GM18520 (cell line): ENCODE results near the gene CRTAC1.

Source experiments
- ATAC-seq: cut with Tn5 transposase; IDR thresholded peaks from one replicate; pipeline ENCODE4 v1.9.1; 2021; ENCODE audit not compliant: unreplicated experiment

Gene CRTAC1

GRCh38 chr10:97925308-97925938, 105.0 kb downstream of the CRTAC1 start:
- no peak for ATAC-seq

- no peak for ATAC-seq
These were observed 105.7 kb downstream of the CRTAC1 start for GRCh38 chr10:97924678-97925077.

GRCh38 chr10:97923476-97923875, 106.9 kb downstream of the CRTAC1 start:
- ATAC-seq, result no peak

GRCh38 chr10:97923057-97923456, 107.4 kb downstream of the CRTAC1 start:
- no peak for ATAC-seq

GRCh38 chr10:97922022-97922758, 108.2 kb downstream of the CRTAC1 start:
- no peak for ATAC-seq

GRCh38 chr10:97921581-97922021, 108.8 kb downstream of the CRTAC1 start:
- no peak for ATAC-seq

- ATAC-seq, result no peak
These were observed 109.6 kb downstream of the CRTAC1 start for GRCh38 chr10:97920865-97921264.

- ATAC-seq, result no peak
These were observed 111.4 kb downstream of the CRTAC1 start for GRCh38 chr10:97919012-97919411.

GRCh38 chr10:97916586-97916985, 113.8 kb downstream of the CRTAC1 start:
- ATAC-seq, result no peak

- ATAC-seq, result no peak
These were observed 114.9 kb downstream of the CRTAC1 start for GRCh38 chr10:97915346-97916131.

- ATAC-seq, result no peak
These were observed 115.6 kb downstream of the CRTAC1 start for GRCh38 chr10:97914837-97915211.

GRCh38 chr10:97914171-97914836, 116.1 kb downstream of the CRTAC1 start:
- no peak for ATAC-seq

- no peak for ATAC-seq
These were observed 116.8 kb downstream of the CRTAC1 start for GRCh38 chr10:97913614-97914013.

- ATAC-seq, result no peak
These were observed 117.2 kb downstream of the CRTAC1 start for GRCh38 chr10:97913193-97913592.

GRCh38 chr10:97911217-97911616, 119.2 kb downstream of the CRTAC1 start:
- no peak for ATAC-seq

- ATAC-seq, result no peak
These were observed 119.8 kb downstream of the CRTAC1 start for GRCh38 chr10:97910661-97911060.

GRCh38 chr10:97907830-97908229, 122.6 kb downstream of the CRTAC1 start:
- no peak for ATAC-seq

GRCh38 chr10:97907211-97907610, 123.2 kb downstream of the CRTAC1 start:
- no peak for ATAC-seq

- ATAC-seq, result no peak
These were observed 125.1 kb downstream of the CRTAC1 start for GRCh38 chr10:97905276-97905675.

- ATAC-seq, result no peak
These were observed 125.8 kb downstream of the CRTAC1 start for GRCh38 chr10:97904576-97904975.

GRCh38 chr10:97904018-97904381, 126.4 kb downstream of the CRTAC1 start:
- no peak for ATAC-seq
